ENCODE results near the gene RBM15B.
"Not testable (repeated sequence)": the region's sequence is repeated elsewhere in the genome, so short reads cannot be mapped to it uniquely, and the experiment has no call there.

Gene RBM15B

GRCh38 chr3:51378726-51379125 is 12.4 kb upstream of the RBM15B start:
- no peak for DNase-seq

- no peak for DNase-seq
These were observed 11.8 kb upstream of the RBM15B start for GRCh38 chr3:51379301-51379700.

DNA sequence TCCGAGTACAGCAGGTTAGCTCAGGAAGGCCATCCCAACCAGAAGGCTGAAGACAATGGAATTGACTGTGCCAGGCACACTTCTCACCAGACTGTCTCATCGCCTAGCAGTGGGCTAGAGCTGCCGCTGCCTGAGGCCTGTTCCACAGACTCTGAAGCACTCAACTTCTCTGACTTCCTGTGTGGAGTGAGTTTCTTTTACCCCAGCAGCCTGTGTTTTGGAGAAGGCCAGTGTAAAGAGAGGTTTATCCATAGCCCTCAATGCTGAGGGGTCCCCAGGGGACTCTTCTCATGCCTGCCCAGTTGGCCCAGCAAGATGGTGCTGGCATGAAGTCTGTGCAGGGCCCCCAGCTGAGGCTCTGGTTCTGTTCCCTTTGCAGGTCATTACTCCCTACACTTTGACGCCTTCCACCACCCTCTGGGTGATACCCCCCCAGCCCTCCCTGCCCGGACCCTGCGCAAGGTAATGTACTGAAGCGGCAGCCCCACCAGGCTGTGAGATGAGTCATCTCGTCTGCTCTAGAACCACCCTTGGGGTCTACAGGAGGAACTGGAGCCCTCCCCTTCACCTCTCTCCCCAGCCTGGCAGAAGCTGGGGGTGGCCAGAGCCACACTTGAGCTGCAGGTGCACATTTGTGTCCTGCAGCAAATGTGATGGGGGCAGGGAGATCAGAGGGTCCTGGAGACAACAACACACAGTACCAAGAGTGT is 11.2 kb upstream of the RBM15B start:
- DNase-seq: no peak

GRCh38 chr3:51380601-51381332 is 10.3 kb upstream of the RBM15B start:
- no peak for DNase-seq

DNA sequence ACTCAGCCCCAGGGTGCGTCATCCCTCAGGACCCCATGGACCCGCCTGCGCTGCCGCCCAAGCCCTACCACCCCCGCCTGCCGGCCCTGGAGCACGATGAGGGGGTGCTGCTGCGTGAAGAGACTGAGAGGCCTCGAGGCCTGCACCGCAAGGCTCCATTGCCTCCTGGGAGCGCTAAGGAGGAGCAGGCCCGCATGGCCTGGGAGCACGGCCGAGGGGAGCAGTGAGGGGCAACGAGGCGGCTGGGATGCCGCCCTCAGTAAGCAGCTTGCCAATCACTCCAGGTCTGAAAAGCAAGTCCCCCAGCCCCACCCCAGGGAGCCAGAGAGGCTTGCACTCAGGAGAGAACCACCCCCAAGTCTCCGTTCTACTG is 9.8 kb upstream of the RBM15B start:
- DNase-seq: no peak

DNA sequence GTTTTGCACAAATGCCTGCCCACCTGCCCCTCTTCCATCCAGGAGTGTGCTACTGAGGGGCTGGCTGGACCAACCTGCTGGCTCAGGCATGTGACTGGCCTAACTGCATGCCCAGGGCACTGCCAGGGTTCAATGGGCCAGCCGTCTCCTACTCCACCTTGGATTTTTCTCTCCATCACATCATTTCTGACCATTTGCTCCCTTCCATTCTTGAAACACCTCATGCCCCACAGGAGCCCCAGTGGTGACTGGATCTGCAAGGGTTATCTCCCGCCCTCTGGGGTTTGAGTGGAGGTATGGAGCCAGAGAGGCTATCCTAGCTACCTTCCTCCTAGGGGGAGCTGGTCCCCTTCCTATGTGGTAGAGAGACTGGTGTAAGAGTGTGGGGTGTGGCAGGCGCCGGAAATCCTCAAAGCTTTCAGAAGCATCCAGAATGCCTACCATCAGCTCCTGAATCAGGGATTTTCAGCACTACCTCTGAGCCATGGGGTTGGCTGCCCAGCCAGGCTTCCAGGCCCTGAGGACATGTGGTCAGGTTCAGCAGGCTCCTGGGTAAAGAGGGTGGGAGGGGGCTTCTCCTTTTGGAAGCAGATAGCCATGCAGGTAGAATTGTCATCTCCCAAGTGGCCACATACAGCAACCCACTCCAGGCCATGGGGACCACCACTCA is 8.9 kb upstream of the RBM15B start:
- DNase-seq: no peak

GRCh38 chr3:51382947-51383578 is 8.0 kb upstream of the RBM15B start:
- no peak for DNase-seq

GRCh38 chr3:51384055-51384725 is 6.9 kb upstream of the RBM15B start:
- DNase-seq: no peak

GRCh38 chr3:51384726-51385473 is 6.2 kb upstream of the RBM15B start, which contains the start of gene MANF:
TSS of gene MANF (plus strand) at chr3:51385291. CDS start at chr3:51385343, 52 bp downstream.
- DNase-seq: peak; percentile 98

DNA sequence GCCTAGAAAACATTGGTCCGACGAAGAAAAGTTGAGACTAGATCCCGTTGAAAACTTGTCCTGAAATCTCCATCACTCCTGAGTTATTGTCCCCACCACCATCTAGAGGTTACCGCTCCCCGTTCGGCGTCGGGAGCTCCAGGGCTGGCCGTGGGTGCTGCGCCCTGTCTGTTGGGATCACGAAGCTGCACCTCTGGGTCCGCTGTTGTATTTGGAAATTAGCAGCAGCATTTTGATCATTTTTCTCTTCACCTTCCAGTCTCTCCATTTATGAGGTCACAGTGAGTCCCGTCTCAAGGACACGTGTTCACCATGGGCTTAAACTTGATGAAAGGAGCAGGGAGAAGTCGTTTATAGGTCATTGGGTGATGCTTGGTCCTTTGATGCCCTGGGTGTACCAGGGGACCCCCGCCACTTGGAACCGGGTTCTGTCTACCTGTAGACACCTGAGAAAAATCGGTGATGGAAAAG is 5.4 kb upstream of the RBM15B start:
- DNase-seq: no peak

- DNase-seq: no peak
These were observed 4.8 kb upstream of the RBM15B start for GRCh38 chr3:51386159-51386851.

DNA sequence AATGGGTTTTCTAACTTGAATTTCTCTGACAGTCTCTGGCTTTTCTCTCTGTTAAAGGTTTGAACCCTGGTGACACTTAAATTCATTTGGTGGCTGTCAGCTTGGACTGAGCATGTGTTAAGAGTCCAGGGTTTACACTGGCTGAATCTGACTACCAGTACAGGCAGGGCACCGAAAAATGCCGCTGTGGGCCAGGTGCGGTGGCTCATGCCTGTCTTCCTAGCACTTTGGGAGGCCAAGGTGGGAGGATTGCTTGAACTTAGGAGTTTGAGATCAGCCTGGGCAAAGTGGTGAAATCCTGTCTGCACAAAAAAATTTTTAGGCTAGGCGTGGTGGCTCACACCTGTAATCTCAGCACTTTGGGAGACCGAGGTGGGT is 4.2 kb upstream of the RBM15B start:
- DNase-seq: no peak

DNA sequence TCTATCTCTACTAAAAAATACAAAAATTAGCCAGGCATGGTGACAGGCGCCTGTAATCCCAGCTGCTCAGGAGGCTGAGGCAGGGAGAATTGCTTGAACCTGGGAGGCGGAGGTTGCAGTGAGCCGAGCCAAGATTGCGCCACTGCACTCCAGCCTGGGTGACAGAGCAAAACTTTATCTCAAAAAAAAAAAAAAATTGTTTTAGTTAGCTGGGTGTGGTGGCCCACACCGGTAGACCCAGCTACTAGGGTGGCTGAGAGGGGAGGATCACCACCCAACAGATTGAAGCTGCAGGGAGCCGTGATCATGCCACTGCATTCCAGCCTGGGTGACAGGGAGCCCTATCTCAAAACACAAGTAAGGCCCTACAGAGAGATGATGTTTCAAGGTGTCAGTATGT is 3.8 kb upstream of the RBM15B start:
- DNase-seq: not testable (repeated sequence)

GRCh38 chr3:51388286-51389029 is 2.6 kb upstream of the RBM15B start:
- no peak for DNase-seq

- DNase-seq: peak; percentile 49
These were observed 1.5 kb upstream of the RBM15B start for GRCh38 chr3:51389423-51390183.

DNA sequence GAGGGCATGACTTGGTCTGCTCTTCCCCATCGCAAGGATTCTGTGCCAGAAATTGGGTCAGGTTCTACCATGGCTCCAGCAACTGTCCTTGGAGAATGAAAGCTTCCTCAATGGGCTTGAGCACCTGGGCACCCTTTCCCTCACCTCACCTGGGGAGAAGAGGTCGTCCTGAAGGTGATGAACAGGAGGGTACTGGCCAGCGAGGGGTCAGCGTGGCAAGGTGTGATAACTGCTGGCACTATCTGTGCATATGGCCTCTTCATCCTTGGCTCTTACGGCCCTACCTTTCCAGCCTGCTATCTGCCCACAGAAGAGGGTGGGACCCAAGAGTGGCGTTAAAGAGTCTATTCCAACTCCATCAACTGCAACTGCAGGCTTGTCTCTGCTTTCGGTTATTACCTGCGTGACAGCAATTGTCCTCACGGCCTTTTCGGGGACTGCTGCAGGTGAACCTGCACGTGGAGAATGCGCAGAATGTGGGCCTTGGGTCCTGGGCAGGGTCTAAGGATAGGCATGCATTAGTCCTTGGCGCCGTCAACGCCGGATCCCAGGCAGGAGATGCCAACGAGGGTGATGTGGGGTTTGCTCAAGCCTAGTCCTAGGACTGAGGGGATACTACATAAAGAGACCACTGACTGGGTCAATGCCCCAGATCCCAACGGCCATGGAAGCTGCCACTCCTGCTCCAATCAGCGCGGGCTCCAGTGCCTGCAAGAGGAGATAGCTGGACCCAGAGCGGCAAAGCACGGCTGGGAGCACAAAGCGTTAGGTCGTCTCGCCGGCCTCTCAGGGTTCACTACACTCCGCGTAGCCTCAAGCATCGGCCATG is 625 bp upstream of the RBM15B start:
- DNase-seq: no peak

- DNase-seq: no peak
These were observed 675 bp downstream of the RBM15B start for GRCh38 chr3:51391566-51392354.

Measured in fibroblast of upper back skin (primary cell).